HG02970 (cell line): ENCODE measurements around the gene VSTM2B.

Experiments
- ATAC-seq: cut with Tn5 transposase; IDR thresholded peaks from one replicate; pipeline ENCODE4 v1.9.1; 2021; ENCODE audit warnings: mild to moderate bottlenecking, moderate library complexity, moderate number of reproducible peaks; ENCODE audit not compliant: unreplicated experiment, low FRiP score

Gene VSTM2B

GRCh38 chr19:29528946-29529645 is 3.3 kb downstream of the VSTM2B start:
- no peak for ATAC-seq

- no peak for ATAC-seq
These were observed 4.1 kb downstream of the VSTM2B start for GRCh38 chr19:29529646-29530539.

GRCh38 chr19:29530540-29531457 is 5.0 kb downstream of the VSTM2B start:
- ATAC-seq = no peak

GRCh38 chr19:29531458-29532025 is 5.7 kb downstream of the VSTM2B start:
- ATAC-seq = no peak

GRCh38 chr19:29532097-29532496 is 6.3 kb downstream of the VSTM2B start:
- no peak for ATAC-seq

- ATAC-seq = no peak
These were observed 7.2 kb downstream of the VSTM2B start for GRCh38 chr19:29532956-29533355.

- ATAC-seq = no peak
These were observed 8.1 kb downstream of the VSTM2B start for GRCh38 chr19:29533578-29534544.

GRCh38 chr19:29535214-29535831 is 9.5 kb downstream of the VSTM2B start:
- no peak for ATAC-seq

GRCh38 chr19:29535984-29536508 is 10.3 kb downstream of the VSTM2B start:
- ATAC-seq = no peak

- no peak for ATAC-seq
These were observed 11.4 kb downstream of the VSTM2B start for GRCh38 chr19:29537181-29537580.

- no peak for ATAC-seq
These were observed 11.8 kb downstream of the VSTM2B start for GRCh38 chr19:29537601-29538000.

GRCh38 chr19:29538146-29538545 is 12.4 kb downstream of the VSTM2B start:
- no peak for ATAC-seq

- ATAC-seq = no peak
These were observed 12.9 kb downstream of the VSTM2B start for GRCh38 chr19:29538651-29539050.

GRCh38 chr19:29539131-29539530 is 13.3 kb downstream of the VSTM2B start:
- ATAC-seq = no peak

GRCh38 chr19:29539670-29540069 is 13.9 kb downstream of the VSTM2B start:
- no peak for ATAC-seq

- no peak for ATAC-seq
These were observed 14.3 kb downstream of the VSTM2B start for GRCh38 chr19:29540114-29540513.

- no peak for ATAC-seq
These were observed 15.9 kb downstream of the VSTM2B start for GRCh38 chr19:29541473-29542253.

GRCh38 chr19:29542327-29542726 is 16.5 kb downstream of the VSTM2B start:
- ATAC-seq = no peak
